Measurements from ENCODE around the gene MYMK.

GRCh38 chr9:133553973-133554713, 29.4 kb upstream of the MYMK start:
- TF ChIP-seq POLR2A (IDR thresholded peaks at IDR 0.05; ENCODE audit: low read length): no peak
- TF ChIP-seq GATA1 (IDR thresholded peaks at IDR 0.05; ENCODE audit: low read depth, low read length): no peak
